ENCODE measurements around the gene FAM32A. TPM values are rescaled to one million over a fixed set of nuclear protein-coding genes. Genes with fewer than 3 reads are reported as not detected.

FAM32A gene
- total and polyA plus RNA-seq, 2 of the 8 experiments (the other 6 are each of a cell fraction or from before 2014, with no cell fraction given): 75.6 to 105 TPM

GRCh38 chr19:16197188-16197621 is 12.0 kb downstream of the FAM32A start:
- Histone ChIP-seq H3K56ac (replicated peaks; ENCODE audit: insufficient read length, low read depth, low read length) (peak overlapping the region; percentile 24), H3K4ac (replicated peaks; ENCODE audit: insufficient read length, low read depth, low read length) (peak overlapping the region; percentile 27), H2BK12ac (ENCODE audit: low read depth, low read length) (no peak overlapping the region), H3K4me1 (replicated peaks in 1 of 4; ENCODE audit: control insufficient read depth in 3 of 4, insufficient read depth in 4 of 4, low read length in 3 of 4) (no peaks in the 10 kb centered on the region; a peak in 1 of 7 replicates), H3K18ac (ENCODE audit: extremely low read depth, low read length) (no peak overlapping the region), H4K91ac (replicated peaks; ENCODE audit: insufficient read length, low read length) (no peak overlapping the region), H4K8ac (ENCODE audit: extremely low read depth, insufficient read depth, low read length) (no peak overlapping the region), H3K27me3 (replicated peaks in 1 of 4; ENCODE audit: control insufficient read depth in 3 of 4, extremely low read depth in 1 of 4, insufficient read depth in 3 of 4, low read length in 3 of 4) (no peaks in the 10 kb centered on the region), H3K79me2 (ENCODE audit: control insufficient read depth in 1 of 2, insufficient read depth in 2 of 2, low read length in 2 of 2) (peaks cover 0 to 6% of the 10 kb centered on the region in 2 experiments; a peak in 1 of 4 replicates), H4K20me1 (replicated peaks in 1 of 2; ENCODE audit: control insufficient read depth in 1 of 2, insufficient read depth in 2 of 2, low read length in 2 of 2) (peaks cover 0 to 8% of the 10 kb centered on the region in 2 experiments), H3K9ac (replicated peaks in 1 of 4; ENCODE audit: extremely low read depth in 1 of 4, low read depth in 3 of 4, low read length in 3 of 4) (peak overlapping the region in 2 of 4 experiments; percentile 14 to 67; a peak in 1 of 7 replicates), H3K23me2 (ENCODE audit: low read depth, low read length) (peaks cover 8% of the 10 kb centered on the region; the same call in 1 of the 2 replicates), H3K14ac (ENCODE audit: insufficient read length) (no peak overlapping the region), H3K36me3 (ENCODE audit: control insufficient read depth in 2 of 4, insufficient read depth in 4 of 4, low read length in 3 of 4) (0 out of 8 replicates have a peak, but pooled peaks cover 0 to 2% (median 0%) of the 10 kb centered on the region in 4 experiments), H3K4me3 (ENCODE audit: extremely low read depth in 1 of 4, insufficient read depth in 2 of 4, low read depth in 3 of 4, low read length in 4 of 4) (peak overlapping the region; percentile 19 to 92 (median 73); a peak in 7 of 8 replicates), H3K79me1 (ENCODE audit: low read depth, low read length) (peaks cover 6% of the 10 kb centered on the region), H2BK20ac (ENCODE audit: low read length) (no peak overlapping the region), H3K23ac (ENCODE audit: insufficient read length) (no peak overlapping the region), H3K27ac (ENCODE audit: low read depth, low read length) (0 out of 2 replicates have a peak overlapping the region, but pooled peaks have one; percentile 4), H2BK5ac (ENCODE audit: low read depth, low read length) (no peak overlapping the region), H2AK5ac (ENCODE audit: low read depth, low read length) (no peak overlapping the region), H2BK120ac (replicated peaks; ENCODE audit: low read depth, low read length) (no peak overlapping the region), H4K5ac (ENCODE audit: insufficient read length, low read depth, low read length) (no peak overlapping the region), H3K4me2 (ENCODE audit: insufficient read depth in 1 of 2, low read depth in 2 of 2, low read length in 2 of 2) (peak overlapping the region; percentile 56 to 81), H2BK15ac (ENCODE audit: low read length) (no peak overlapping the region), H2AFZ (ENCODE audit: low read length) (peak overlapping the region; percentile 73), H3K9me3 (ENCODE audit: insufficient read depth in 2 of 2, low read depth in 1 of 2, low read length in 1 of 2) (no peaks in the 10 kb centered on the region)
- FAIRE-seq: no peak
- WGBS, 2 experiments (ENCODE audit: extremely low coverage in 1 of 2, insufficient coverage in 1 of 2, insufficient read length in 1 of 2, insufficient replicate concordance in 2 of 2, low coverage in 1 of 2, low lambda C conversion rate in 2 of 2, missing lambda C conversion rate in 1 of 2): 56% methylated on average over 2 of the region's 2 CpGs; no CpG with 5 or more reads in 1 of the 2 experiments
- DNase-seq (ENCODE audit: low read depth in 1 of 2, low spot score in 2 of 2): no peak
- ChIA-PET CTCF (ENCODE audit: partially characterized antibody) (interaction anchor here (1.1 kb wide), 1 partner anchor 11 kb away, joined by 5 read pairs; no protein-coding TSS in a partner anchor), POLR2A (ENCODE audit: partially characterized antibody) (interaction anchor here (1.6 to 3.3 kb wide), 2 partner anchors 9 to 12 kb away, joined by 7 to 25 read pairs; partner anchors contain the start of gene FAM32A)
- TF ChIP-seq EZH2 (IDR thresholded peaks at IDR 0.05; ENCODE audit: low read depth, low read length, severe bottlenecking): no peak
- TF ChIP-seq BCL11A (IDR thresholded peaks at IDR 0.05; ENCODE audit: low read depth in 2 of 2, low read length in 2 of 2): no peak
- no peak for TF ChIP-seq TEAD4 (IDR thresholded peaks at IDR 0.05; ENCODE audit: low read depth, low read length)
- TF ChIP-seq EGR1 (IDR thresholded peaks at IDR 0.05; ENCODE audit: borderline replicate concordance, low read depth, low read length): no peak
- no peak for TF ChIP-seq KDM5A (IDR thresholded peaks at IDR 0.05; ENCODE audit: low read length)
- no peak for TF ChIP-seq TAF7 (optimal IDR thresholded peaks at IDR 0.05; ENCODE audit: borderline replicate concordance, low read depth, low read length)
- no peak for TF ChIP-seq CTCF (IDR thresholded peaks at IDR 0.05; ENCODE audit: control extremely low read depth in 1 of 3, insufficient read depth in 1 of 3, low read depth in 1 of 3, low read length in 3 of 3)
- no peak for TF ChIP-seq RXRA (IDR thresholded peaks at IDR 0.05; ENCODE audit: insufficient read depth, low read depth, low read length)
- no peak for TF ChIP-seq GTF2F1 (IDR thresholded peaks at IDR 0.05; ENCODE audit: borderline replicate concordance, low read depth, low read length)
- no peak for TF ChIP-seq HDAC6 (IDR thresholded peaks at IDR 0.05; ENCODE audit: low read depth, low read length)
- no peak for TF ChIP-seq TCF12 (IDR thresholded peaks at IDR 0.05; ENCODE audit: low read depth, low read length)

All from H1 (cell line).